CD8-positive, alpha-beta memory T cell (primary cell): ENCODE measurements around the gene PNPLA3. TPM values are rescaled to one million over a fixed set of nuclear protein-coding genes. Genes with fewer than 3 reads are reported as not detected.

Experiments
- CTCF ChIA-PET: fragments of 350-600 bp; sonication (Branson Sonifier 250); formaldehyde crosslinking; loops from one replicate; lab custom pipeline; 2021; ENCODE audit warnings: antibody characterized with exemption; lab: Charles Lee
- POLR2A ChIA-PET: fragments of 350-600 bp; sonication (Branson Sonifier 250); formaldehyde crosslinking; loops from one replicate; lab custom pipeline; 2021; ENCODE audit warnings: antibody characterized with exemption; lab: Charles Lee
- DNase-seq, 5 donors: peaks; one replicate each; pipeline versions ENCODE4 v3.0.0 to v3.0.0-alpha.2; 2020 to 2022; ENCODE audit warnings: mixed read lengths in 1 of 5
- H3K27ac ChIP-seq: one replicate; pipeline ENCODE4 v1.7.0; 2013; ENCODE audit warnings: low read depth, mild to moderate bottlenecking, low read length, moderate library complexity
- H3K27me3 ChIP-seq: 2 replicates; pipeline ENCODE4 v1.7.0; 2013; ENCODE audit warnings: low read length, mild to moderate bottlenecking; ENCODE audit not compliant: insufficient read depth, poor library complexity, severe bottlenecking
- H3K36me3 ChIP-seq: 2 replicates; pipeline ENCODE4 v1.7.0; 2013; ENCODE audit warnings: mild to moderate bottlenecking, low read length, moderate library complexity; ENCODE audit not compliant: insufficient read depth
- H3K4me1 ChIP-seq: 2 replicates; pipeline ENCODE4 v1.7.0; 2013; ENCODE audit warnings: mild to moderate bottlenecking, low read length, moderate library complexity; ENCODE audit not compliant: insufficient read depth
- H3K4me3 ChIP-seq: 2 replicates; pipeline ENCODE4 v1.7.0; 2013; ENCODE audit warnings: mild to moderate bottlenecking, low read length
- H3K9me3 ChIP-seq: 2 replicates; pipeline ENCODE4 v1.7.0; 2013; ENCODE audit warnings: mild to moderate bottlenecking, low read length
- H3K27ac Mint-ChIP-seq, 8 donors: one replicate each; pipeline ENCODE4 v1.8.0; 2020 to 2021; ENCODE audit warnings: mixed read lengths in 8 of 8, mild to moderate bottlenecking in 6 of 8, inconsistent platforms in 3 of 8, moderate library complexity in 3 of 8
- H3K27me3 Mint-ChIP-seq, 2 donors: one replicate each; pipeline ENCODE4 v1.8.0; 2020 to 2021; ENCODE audit warnings: mixed read lengths in 2 of 2, mild to moderate bottlenecking in 1 of 2, moderate library complexity in 1 of 2
- H3K36me3 Mint-ChIP-seq, 3 donors: one replicate each; pipeline ENCODE4 v1.8.0; 2020 to 2021; ENCODE audit warnings: mixed read lengths in 3 of 3, inconsistent platforms in 1 of 3, mild to moderate bottlenecking in 1 of 3
- H3K4me1 Mint-ChIP-seq, 3 donors: one replicate each; pipeline ENCODE4 v1.8.0; 2020 to 2021; ENCODE audit warnings: mixed read lengths in 3 of 3, inconsistent platforms in 1 of 3, mild to moderate bottlenecking in 1 of 3
- H3K4me3 Mint-ChIP-seq, 7 donors: one replicate each; pipeline ENCODE4 v1.8.0; 2020 to 2021; ENCODE audit warnings: mixed read lengths in 7 of 7, mild to moderate bottlenecking in 6 of 7, moderate library complexity in 4 of 7, inconsistent platforms in 2 of 7
- H3K9me3 Mint-ChIP-seq, 5 donors: one replicate each; pipeline ENCODE4 v1.8.0; 2020 to 2022; ENCODE audit warnings: mixed read lengths in 5 of 5, mild to moderate bottlenecking in 3 of 5, moderate library complexity in 2 of 5, inconsistent platforms in 1 of 5
- polyA plus RNA-seq: library from polyadenylated mRNA; unstranded; fragments of 300-500 nt; fragmentation: Illumina TruSeq; gene quantifications from one replicate; pipeline ENCODE4 v1.2.3, GENCODE V29; 2021
- total RNA-seq, 2 experiments: library from RNA; stranded (reverse); gene quantifications; one replicate each; pipeline ENCODE4 v1.2.3, GENCODE V29; 2021

The PNPLA3 gene
- total and polyA plus RNA-seq, 3 experiments from 2014 or later, result 0.16 TPM; not detected in 2

DNA sequence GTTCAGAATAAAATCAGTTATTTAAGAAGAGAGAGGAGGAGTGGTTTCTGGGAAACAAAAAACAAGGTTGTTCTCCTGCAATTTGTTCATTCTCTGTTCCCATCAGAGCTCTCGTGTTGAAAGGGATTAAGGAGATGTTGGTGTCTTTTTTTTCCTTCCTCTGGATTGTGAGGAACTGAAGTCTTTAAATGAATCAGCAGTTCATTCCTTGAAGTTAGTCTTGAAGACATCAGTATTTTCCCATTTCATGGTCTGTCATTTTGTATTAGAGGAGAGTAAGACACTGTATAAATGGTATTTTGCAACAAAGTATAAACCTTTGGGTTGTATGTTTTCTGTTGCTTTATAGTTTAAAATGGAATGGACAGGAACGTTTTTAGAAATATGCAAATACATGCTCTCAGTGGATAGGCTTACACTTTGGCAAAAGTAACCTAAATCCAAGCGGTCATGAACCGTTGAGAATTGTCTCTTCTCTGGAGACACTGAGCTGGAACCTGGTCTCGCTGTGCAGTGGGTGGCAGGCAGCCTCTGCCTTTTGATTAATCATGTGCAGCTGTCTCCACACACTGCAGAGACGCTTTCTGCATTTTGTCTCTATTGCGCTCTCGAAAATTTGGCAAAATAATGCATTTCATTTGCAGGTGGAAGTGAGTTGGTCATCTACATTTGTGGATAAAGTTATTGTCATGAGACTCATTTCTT lies 64.7 kb downstream of the PNPLA3 start:
- H3K4me1 Mint-ChIP-seq, result peaks cover 3 to 4% (median 4%) of the 10 kb centered on the region in 3 donors
- ChIA-PET CTCF (no interaction called here), POLR2A (no interaction called here)
- no peak overlapping the region for H3K4me3 ChIP-seq
- no peaks in the 10 kb centered on the region for H3K27me3 Mint-ChIP-seq
- no peaks in the 10 kb centered on the region for H3K9me3 Mint-ChIP-seq
- H3K27ac Mint-ChIP-seq, result peak overlapping the region in 3 of 8 donors; percentile 17 to 69 (median 66)
- DNase-seq, result no peak
- no peaks in the 10 kb centered on the region for H3K4me1 ChIP-seq
- no peak overlapping the region for H3K4me3 Mint-ChIP-seq
- no peaks in the 10 kb centered on the region for H3K27me3 ChIP-seq
- peaks cover 42% of the 10 kb centered on the region for H3K36me3 ChIP-seq
- peaks cover 10 to 91% (median 35%) of the 10 kb centered on the region in 3 donors for H3K36me3 Mint-ChIP-seq
- no peak overlapping the region for H3K27ac ChIP-seq
- no peaks in the 10 kb centered on the region for H3K9me3 ChIP-seq

DNA sequence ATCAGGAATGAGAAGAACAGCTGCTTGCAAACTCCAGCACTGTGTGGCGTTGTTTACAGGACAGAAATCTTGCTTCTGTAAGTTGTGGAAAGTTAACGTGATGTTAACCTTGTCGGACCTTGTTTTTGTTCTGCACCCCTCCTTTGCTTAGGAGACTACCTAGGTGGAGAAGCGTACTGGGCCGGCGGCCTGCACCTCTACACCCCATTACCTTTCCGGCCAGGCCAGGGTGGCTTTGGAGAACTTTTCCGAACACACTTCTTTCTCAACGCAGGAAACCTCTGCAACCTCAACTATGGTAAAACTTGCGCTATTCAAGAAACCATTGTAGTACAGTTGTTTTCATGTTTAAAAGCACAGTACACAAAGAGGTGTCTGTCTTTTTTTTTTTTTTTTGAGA lies 65.4 kb downstream of the PNPLA3 start:
- no peaks in the 10 kb centered on the region for H3K27me3 Mint-ChIP-seq
- Histone ChIP-seq H3K36me3 (peaks cover 36% of the 10 kb centered on the region), H3K27me3 (no peaks in the 10 kb centered on the region), H3K9me3 (no peaks in the 10 kb centered on the region), H3K27ac (no peak overlapping the region), H3K4me1 (no peaks in the 10 kb centered on the region), H3K4me3 (no peak overlapping the region)
- no peak for DNase-seq
- H3K4me1 Mint-ChIP-seq, result peaks cover 5 to 10% (median 8%) of the 10 kb centered on the region in 3 donors
- no peaks in the 10 kb centered on the region for H3K9me3 Mint-ChIP-seq
- CTCF ChIA-PET, result interaction anchor here (1.7 kb wide), 1 partner anchor 636 kb away, joined by 5 read pairs; no protein-coding TSS in a partner anchor
- POLR2A ChIA-PET, result no interaction called here
- no peak overlapping the region for H3K4me3 Mint-ChIP-seq
- H3K27ac Mint-ChIP-seq, result no peak overlapping the region
- H3K36me3 Mint-ChIP-seq, result peaks cover 6 to 92% (median 29%) of the 10 kb centered on the region in 3 donors

DNA sequence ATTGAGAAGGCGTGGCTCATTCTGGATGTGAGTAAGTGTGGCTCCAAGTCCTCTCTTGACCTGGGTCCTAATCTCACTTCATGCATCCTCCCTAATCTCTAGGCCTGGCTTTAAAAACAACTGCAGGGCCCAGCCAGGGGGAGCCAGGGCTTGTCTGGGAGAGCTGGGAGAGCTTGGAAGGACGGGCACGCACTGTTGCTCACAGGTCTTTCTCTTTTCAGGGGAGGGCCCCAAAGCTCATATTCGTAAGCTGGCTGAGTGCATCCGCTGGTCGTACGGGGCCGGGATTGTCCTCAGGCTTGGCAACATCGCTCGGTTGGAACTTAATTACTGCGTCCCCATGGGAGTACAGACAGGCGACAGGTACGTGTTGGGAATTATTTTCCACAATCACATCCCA lies 66.4 kb downstream of the PNPLA3 start:
- no peak for DNase-seq
- no peak overlapping the region for H3K27ac Mint-ChIP-seq
- no peaks in the 10 kb centered on the region for H3K27me3 Mint-ChIP-seq
- no peaks in the 10 kb centered on the region for H3K9me3 ChIP-seq
- H3K36me3 Mint-ChIP-seq, result peaks cover 5 to 93% (median 29%) of the 10 kb centered on the region in 3 donors
- H3K4me1 ChIP-seq, result peaks cover under 1% of the 10 kb centered on the region
- H3K4me3 Mint-ChIP-seq, result no peak overlapping the region
- no peak overlapping the region for H3K4me3 ChIP-seq
- ChIA-PET CTCF (interaction anchor here (1.0 to 1.7 kb wide), 3 partner anchors 96 to 637 kb away, joined by 4 to 6 read pairs (median 5); no protein-coding TSS in a partner anchor), POLR2A (no interaction called here)
- no peak overlapping the region for H3K27ac ChIP-seq
- H3K4me1 Mint-ChIP-seq, result peaks cover 12 to 19% (median 13%) of the 10 kb centered on the region in 3 donors
- no peaks in the 10 kb centered on the region for H3K27me3 ChIP-seq
- peaks cover 32% of the 10 kb centered on the region for H3K36me3 ChIP-seq
- H3K9me3 Mint-ChIP-seq, result no peaks in the 10 kb centered on the region

DNA sequence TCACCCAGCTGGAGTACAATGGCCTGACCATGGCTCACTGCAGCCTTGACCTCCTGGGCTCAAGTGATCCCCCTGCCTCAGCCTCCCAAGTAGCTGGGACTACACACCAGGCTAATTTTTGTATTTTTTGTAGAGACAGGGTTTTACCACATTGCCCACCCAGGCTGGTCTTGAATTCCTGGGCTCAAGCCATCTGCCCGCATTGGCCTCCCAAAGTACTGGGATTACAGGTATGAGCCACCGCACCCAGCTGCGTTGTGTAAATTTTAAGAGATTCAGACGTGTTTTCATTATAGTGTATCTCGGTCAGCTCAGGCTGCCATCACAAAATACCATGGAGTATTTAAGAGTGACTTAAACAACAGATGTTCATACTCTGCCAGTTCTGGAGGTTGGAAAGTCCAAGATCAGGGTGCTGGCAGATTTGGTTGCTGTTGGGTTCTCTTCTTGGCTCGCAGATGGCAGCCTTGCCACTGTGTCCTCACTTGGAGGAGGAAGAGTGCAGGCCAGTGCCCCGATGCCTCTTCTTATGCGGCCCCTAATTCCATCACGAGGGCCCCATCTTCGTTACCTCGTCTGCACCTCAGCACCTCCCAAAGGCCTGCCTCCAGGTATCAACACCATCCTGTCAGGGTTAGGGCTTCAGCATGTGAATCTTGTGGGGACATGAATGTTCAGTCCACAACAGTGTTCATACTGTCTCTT lies 67.9 kb downstream of the PNPLA3 start:
- H3K4me1 ChIP-seq, result peaks cover 13% of the 10 kb centered on the region
- H3K27ac ChIP-seq, result no peak overlapping the region
- DNase-seq, result no peak
- no peaks in the 10 kb centered on the region for H3K27me3 ChIP-seq
- H3K36me3 ChIP-seq, result peaks cover 25% of the 10 kb centered on the region
- H3K27me3 Mint-ChIP-seq, result no peaks in the 10 kb centered on the region
- peak overlapping the region in 1 of 8 donors; percentile 50 for H3K27ac Mint-ChIP-seq
- no peak overlapping the region for H3K4me3 ChIP-seq
- POLR2A ChIA-PET, result no interaction called here
- no peaks in the 10 kb centered on the region for H3K9me3 ChIP-seq
- H3K4me1 Mint-ChIP-seq, result peaks cover 21 to 33% (median 24%) of the 10 kb centered on the region in 3 donors
- H3K9me3 Mint-ChIP-seq, result no peaks in the 10 kb centered on the region
- H3K4me3 Mint-ChIP-seq, result no peak overlapping the region
- H3K36me3 Mint-ChIP-seq, result peaks cover 5 to 90% (median 24%) of the 10 kb centered on the region in 3 donors
- CTCF ChIA-PET, result interaction anchor here (6.1 kb wide), 1 partner anchor 633 kb away, joined by 105 read pairs; no protein-coding TSS in a partner anchor

DNA sequence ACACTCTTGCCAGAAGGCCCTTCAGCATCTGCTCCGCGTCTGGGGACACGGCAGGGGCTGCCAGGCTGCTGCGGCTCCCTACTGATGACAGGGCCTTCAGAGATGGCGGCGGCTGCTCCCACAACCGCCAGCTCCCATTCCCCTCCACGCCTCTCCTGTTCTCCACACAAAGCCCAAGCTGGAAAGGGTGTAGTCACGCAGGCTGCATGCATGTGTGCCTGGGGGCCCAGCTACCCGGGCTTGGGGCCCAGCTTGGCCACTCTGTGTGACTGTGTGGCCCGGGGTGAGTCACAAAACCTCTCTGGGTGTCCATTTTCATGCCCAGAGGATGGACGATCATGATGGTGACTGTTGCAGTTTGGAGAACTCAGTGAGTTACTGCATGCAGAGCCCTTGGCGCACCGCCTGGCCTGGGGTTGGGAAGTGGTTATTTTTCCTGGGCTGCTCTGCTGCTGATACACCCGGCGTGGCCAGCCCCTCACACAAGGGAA lies 68.8 kb downstream of the PNPLA3 start:
- peaks cover 5 to 88% (median 24%) of the 10 kb centered on the region in 3 donors for H3K36me3 Mint-ChIP-seq
- ChIA-PET POLR2A (no interaction called here), CTCF (interaction anchor here (1.2 to 6.1 kb wide), 15 partner anchors 10 to 693 kb away, joined by 3 to 105 read pairs (median 9); no protein-coding TSS in a partner anchor)
- H3K4me1 Mint-ChIP-seq, result peaks cover 23 to 39% (median 33%) of the 10 kb centered on the region in 3 donors
- no peak overlapping the region for H3K4me3 ChIP-seq
- H3K27ac ChIP-seq, result no peak overlapping the region
- no peaks in the 10 kb centered on the region for H3K27me3 Mint-ChIP-seq
- no peaks in the 10 kb centered on the region for H3K27me3 ChIP-seq
- H3K27ac Mint-ChIP-seq, result no peak overlapping the region
- no peak for DNase-seq
- peaks cover 17% of the 10 kb centered on the region for H3K4me1 ChIP-seq
- H3K9me3 ChIP-seq, result no peaks in the 10 kb centered on the region
- no peak overlapping the region for H3K4me3 Mint-ChIP-seq
- no peaks in the 10 kb centered on the region for H3K9me3 Mint-ChIP-seq
- H3K36me3 ChIP-seq, result peaks cover 25% of the 10 kb centered on the region

DNA sequence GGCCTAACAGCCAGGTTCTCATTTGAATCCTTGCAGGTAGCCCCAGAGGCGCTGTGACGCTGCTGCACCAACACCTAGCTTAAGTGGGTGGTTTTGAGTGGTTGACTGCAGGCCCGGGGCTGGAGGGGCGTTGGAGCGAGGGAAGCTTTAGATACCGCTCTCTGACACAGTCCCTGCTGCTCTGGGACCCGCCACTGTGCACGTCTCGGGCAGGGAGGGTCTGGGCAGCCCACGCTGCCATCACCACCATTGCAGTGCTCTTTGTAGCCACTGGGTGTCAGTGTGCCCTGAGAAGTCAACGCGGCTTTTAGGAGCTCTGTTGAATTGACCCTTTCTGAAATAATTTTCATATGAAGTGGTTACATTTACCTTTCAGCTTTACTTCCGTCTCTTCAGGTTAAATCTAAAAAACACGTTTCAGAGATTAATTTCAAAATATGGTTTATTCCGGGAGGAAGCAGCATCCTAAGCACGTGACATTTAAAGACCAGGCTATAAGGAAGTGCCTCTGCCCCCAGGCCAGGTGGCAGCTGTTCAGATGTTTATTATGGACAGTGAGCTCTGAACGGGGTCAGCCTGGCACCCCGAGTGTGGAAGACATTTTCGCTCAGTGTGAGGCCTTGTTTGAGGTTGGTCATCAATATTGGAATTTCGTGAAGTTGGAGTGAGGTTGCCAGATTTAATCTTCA lies 69.6 kb downstream of the PNPLA3 start:
- no peaks in the 10 kb centered on the region for H3K27me3 ChIP-seq
- Mint-ChIP-seq H3K4me1 (peaks cover 23 to 39% (median 35%) of the 10 kb centered on the region in 3 donors), H3K27me3 (no peaks in the 10 kb centered on the region), H3K9me3 (no peaks in the 10 kb centered on the region), H3K27ac (peak overlapping the region; percentile 45 to 97 (median 78)), H3K36me3 (peaks cover 5 to 86% (median 20%) of the 10 kb centered on the region in 3 donors), H3K4me3 (peak overlapping the region in 3 of 7 donors; percentile 31 to 63 (median 48))
- no peak overlapping the region for H3K4me3 ChIP-seq
- DNase-seq, result peak; percentile 31 to 66 (median 36)
- no peaks in the 10 kb centered on the region for H3K9me3 ChIP-seq
- ChIA-PET POLR2A (interaction anchor here (0.6 to 1.0 kb wide), 2 partner anchors 33 to 570 kb away, joined by 3 read pairs; no protein-coding TSS in a partner anchor), CTCF (interaction anchor here (0.6 to 6.1 kb wide), 33 partner anchors 9 to 743 kb away, joined by 3 to 105 read pairs (median 4); partner anchors contain the start of gene SAMM50)
- H3K27ac ChIP-seq, result no peak overlapping the region
- peaks cover 28% of the 10 kb centered on the region for H3K36me3 ChIP-seq
- peaks cover 17% of the 10 kb centered on the region for H3K4me1 ChIP-seq

DNA sequence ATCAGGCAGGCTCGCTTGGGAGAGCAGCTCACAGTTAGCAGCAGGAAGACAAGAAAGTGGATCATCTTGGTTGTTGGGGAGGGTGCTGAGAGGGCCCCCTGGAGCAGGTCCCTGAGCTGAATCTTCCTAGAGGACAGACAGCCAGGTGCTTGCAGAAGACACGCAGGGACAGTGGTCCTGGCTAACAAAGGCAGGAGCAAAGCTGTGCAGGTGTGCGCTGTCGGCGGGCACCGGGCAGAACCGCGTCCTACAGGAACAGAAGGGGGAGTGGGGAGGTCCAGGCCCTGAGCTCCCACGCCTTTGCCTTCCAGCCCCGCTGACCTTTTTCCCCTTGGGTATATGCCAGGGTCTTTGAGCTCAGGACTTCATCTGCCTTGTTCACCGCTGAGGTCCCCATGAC lies 70.4 kb downstream of the PNPLA3 start:
- no peaks in the 10 kb centered on the region for H3K9me3 ChIP-seq
- no peaks in the 10 kb centered on the region for H3K27me3 ChIP-seq
- Mint-ChIP-seq H3K27me3 (no peaks in the 10 kb centered on the region), H3K27ac (peak overlapping the region in 6 of 8 donors; percentile 26 to 95 (median 81)), H3K9me3 (no peaks in the 10 kb centered on the region), H3K36me3 (peaks cover 5 to 86% (median 15%) of the 10 kb centered on the region in 3 donors), H3K4me1 (peaks cover 23 to 39% (median 35%) of the 10 kb centered on the region in 3 donors), H3K4me3 (peak overlapping the region in 4 of 7 donors; percentile 27 to 85 (median 34))
- DNase-seq, result no peak
- H3K4me3 ChIP-seq, result no peak overlapping the region
- ChIA-PET POLR2A (no interaction called here), CTCF (interaction anchor here (0.7 to 6.1 kb wide), 24 partner anchors 9 to 742 kb away, joined by 3 to 105 read pairs (median 6); partner anchors contain the start of gene SAMM50)
- H3K27ac ChIP-seq, result no peak overlapping the region
- H3K36me3 ChIP-seq, result peaks cover 31% of the 10 kb centered on the region
- peaks cover 17% of the 10 kb centered on the region for H3K4me1 ChIP-seq
